HCT116 (cell line): ENCODE measurements around the gene ARF1. TPM values are rescaled to one million over a fixed set of nuclear protein-coding genes. Genes with fewer than 3 reads are reported as not detected.

Experiments
- ATAC-seq: fragments of 200-7000 bp; cut with Tn5 transposase; 2 replicates; pipeline ENCODE4 v1.9.1; 2020; ENCODE audit warnings: mild to moderate bottlenecking, moderate library complexity
- BruUV-seq: library from RNA; stranded (reverse); fragments of 400-500 nt; replicated peaks from 2 replicates; lab custom pipeline; 2021; lab: Mats Ljungman, UMichigan
- CTCF ChIA-PET: fragments of 300-600 bp; sonication (Branson Sonifier 250); formaldehyde crosslinking; loops from one replicate; lab custom pipeline; 2021; ENCODE audit warnings: antibody characterized with exemption; lab: Charles Lee
- POLR2A ChIA-PET: fragments of 300-600, 350-600 bp; sonication (Branson Sonifier 250); formaldehyde crosslinking; loops from one replicate; lab custom pipeline; 2021; ENCODE audit warnings: antibody characterized with exemption; lab: Charles Lee
- RAD21 ChIA-PET, 2 experiments: fragments of 300-600 bp; sonication (Branson Sonifier 250); formaldehyde crosslinking; loops; one replicate each; lab custom pipeline; 2023; ENCODE audit warnings: low total read pairs in 2 of 2; ENCODE audit not compliant: uncharacterized antibody in 2 of 2, unreplicated experiment in 2 of 2, low non-redundant PET in 1 of 2; lab: Charles Lee
- DNase-seq: peaks from one replicate; pipeline ENCODE4 v3.0.0-alpha.2; 2010; ENCODE audit warnings: low read depth, low spot score
- H2AFZ ChIP-seq: fragments of 200-600 bp; shearing (Covaris generic), sonication (generic); 2 replicates; pipeline ENCODE4 v1.6.1; 2017; ENCODE audit warnings: low read depth, mixed run types, mixed read lengths, antibody characterized with exemption, low read length; ENCODE audit not compliant: poor library complexity, severe bottlenecking
- H3K27ac ChIP-seq: 2 replicates; pipeline ENCODE4 v1.5.1; 2012; ENCODE audit warnings: low read depth, low read length
- H3K27me3 ChIP-seq: fragments of 200-600 bp; sonication (generic); 2 replicates; pipeline ENCODE4 v1.6.1; 2016; ENCODE audit warnings: mixed run types, low read length, mixed read lengths; ENCODE audit not compliant: insufficient read depth
- H3K36me3 ChIP-seq, 2 experiments: fragments of 200-500 bp in 1 of 2; fragments of 200-600 bp in 1 of 2; sonication (Bioruptor generic) in 1 of 2; sonication (generic) in 1 of 2; 2 replicates each; pipeline versions ENCODE4 v1.5.1 to v1.6.1; 2014 to 2016; ENCODE audit warnings: low read length in 2 of 2, inconsistent platforms in 1 of 2, mixed read lengths in 1 of 2, mixed run types in 1 of 2; ENCODE audit not compliant: insufficient read depth in 2 of 2, control insufficient read depth in 1 of 2
- H3K4me1 ChIP-seq, 2 experiments: fragments of 200-600 bp in 1 of 2; sonication (generic) in 1 of 2; 2 replicates each; pipeline versions ENCODE4 v1.5.1 to v1.6.1; 2012 to 2017; ENCODE audit warnings: low read length in 2 of 2, inconsistent platforms in 1 of 2, mild to moderate bottlenecking in 1 of 2, mixed read lengths in 1 of 2, mixed run types in 1 of 2, moderate library complexity in 1 of 2; ENCODE audit not compliant: insufficient read depth in 2 of 2, control insufficient read depth in 1 of 2
- H3K4me2 ChIP-seq: fragments of 200-600 bp; sonication (generic); 2 replicates; pipeline ENCODE4 v1.6.1; 2017; ENCODE audit warnings: mixed run types, low read length, mixed read lengths
- H3K4me3 ChIP-seq, 2 experiments: fragments of 200-600 bp in 1 of 2; sonication (generic) in 1 of 2; replicated peaks in 1 of 2; 2 replicates each; pipeline ENCODE4 v1.5.1; 2011 to 2016; ENCODE audit warnings: low read length in 2 of 2, control low read depth in 1 of 2, low read depth in 1 of 2, mild to moderate bottlenecking in 1 of 2, mixed read lengths in 1 of 2, mixed run types in 1 of 2
- H3K79me2 ChIP-seq: fragments of 200-600 bp; sonication (generic); 2 replicates; pipeline ENCODE4 v1.6.1; 2017; ENCODE audit warnings: mild to moderate bottlenecking, mixed run types, low read length, moderate library complexity, mixed read lengths; ENCODE audit not compliant: insufficient read depth
- H3K9ac ChIP-seq: fragments of 200-600 bp; sonication (generic); 2 replicates; pipeline ENCODE4 v1.6.1; 2016; ENCODE audit warnings: low read length, mixed read lengths
- H3K9me2 ChIP-seq: fragments of 200-600 bp; sonication (generic), shearing (Covaris generic); 2 replicates; pipeline ENCODE4 v1.6.1; 2017; ENCODE audit warnings: mixed run types, mild to moderate bottlenecking, moderate library complexity; ENCODE audit not compliant: insufficient read depth
- H3K9me3 ChIP-seq, 2 experiments: fragments of 200-500 bp in 1 of 2; fragments of 200-600 bp in 1 of 2; sonication (Bioruptor generic) in 1 of 2; sonication (generic) in 1 of 2; 2 replicates each; pipeline ENCODE4 v1.6.1; 2014 to 2017; ENCODE audit warnings: low read length in 2 of 2, mixed read lengths in 2 of 2, inconsistent platforms in 1 of 2, low read depth in 1 of 2, mild to moderate bottlenecking in 1 of 2, mixed run types in 1 of 2, moderate library complexity in 1 of 2; ENCODE audit not compliant: control insufficient read depth in 1 of 2, insufficient read depth in 1 of 2
- H4K20me1 ChIP-seq: fragments of 200-600 bp; sonication (generic), shearing (Covaris generic); 2 replicates; pipeline ENCODE4 v1.6.1; 2017; ENCODE audit warnings: mixed run types, mild to moderate bottlenecking, moderate library complexity; ENCODE audit not compliant: insufficient read depth
- CBX3 ChIP-seq: IDR thresholded peaks from 2 replicates; pipeline ENCODE4 v1.6.1; 2012; ENCODE audit warnings: low read depth
- EGR1 ChIP-seq: IDR thresholded peaks from 2 replicates; pipeline ENCODE4 v1.6.1; 2012; ENCODE audit warnings: low read depth
- EZH2 ChIP-seq: fragments of 200-600 bp; sonication (generic); IDR thresholded peaks from 2 replicates; pipeline ENCODE4 v1.6.1; 2017; ENCODE audit warnings: antibody characterized with exemption, mixed run types
- EZH2phosphoT487 ChIP-seq: fragments of 200-600 bp; IDR thresholded peaks from 2 replicates; pipeline ENCODE4 v1.6.1; 2018; ENCODE audit warnings: antibody characterized with exemption, borderline replicate concordance
- JUND ChIP-seq: IDR thresholded peaks from 2 replicates; pipeline ENCODE4 v1.6.1; 2012
- MAX ChIP-seq: IDR thresholded peaks from 2 replicates; pipeline ENCODE4 v1.6.1; 2012
- YY1 ChIP-seq: IDR thresholded peaks from 2 replicates; pipeline ENCODE4 v1.6.1; 2011; ENCODE audit warnings: low read length, low read depth, moderate library complexity, mild to moderate bottlenecking; ENCODE audit not compliant: insufficient replicate concordance; ENCODE audit errors: extremely low read depth
- ZFX ChIP-seq: fragments of 450-650 bp; IDR thresholded peaks from 2 replicates; pipeline ENCODE4 v1.6.1; 2017
- ZNF274 ChIP-seq: fragments of 200-500 bp; sonication (Bioruptor generic); IDR thresholded peaks from 2 replicates; pipeline ENCODE4 v1.6.1; 2014; ENCODE audit warnings: mild to moderate bottlenecking, low read depth, low read length, inconsistent platforms
- intact Hi-C: fragments of 100-400 bp; cut with micrococcal nuclease; formaldehyde crosslinking; loops from 2 replicates; pipeline ENCODE4 v1.10.0; 2022
- total RNA-seq: library from RNA; stranded (reverse); gene quantifications from one replicate; pipeline ENCODE4 v1.2.1, GENCODE V29; 2021; ENCODE audit not compliant: unreplicated experiment

The ARF1 gene
- total RNA-seq, 1 experiment from 2014 or later: 394 TPM

DNA sequence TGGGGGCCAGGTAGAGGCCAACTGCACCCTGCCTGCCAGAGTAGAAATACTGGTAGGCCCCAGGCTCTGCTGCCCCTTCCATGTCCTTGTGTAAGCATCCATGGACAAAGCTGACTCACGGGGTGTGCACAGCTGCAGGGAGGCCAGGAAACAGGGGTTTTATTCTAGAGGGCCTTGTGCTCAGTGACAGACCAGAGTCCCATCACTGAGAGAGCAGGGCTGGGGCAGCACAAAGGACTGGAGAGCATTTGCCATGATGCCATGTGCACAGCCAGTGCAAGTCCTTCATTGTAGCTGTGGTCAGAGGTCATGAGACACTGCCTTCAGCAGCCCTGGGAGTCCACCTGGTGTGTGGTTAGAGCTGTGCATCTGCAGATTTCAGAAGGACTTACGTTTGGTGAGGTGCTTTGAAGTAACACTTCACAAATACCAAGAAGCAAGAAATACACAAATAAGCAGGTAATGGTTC is 8.1 kb downstream of the ARF1 start (continued):
- TF ChIP-seq YY1 (no peak), MAX (no peak), EGR1 (no peak), ZFX (no peak), ZNF274 (no peak), EZH2 (no peak)

GRCh38 chr1:228091084-228091483 is 8.6 kb downstream of the ARF1 start:
- no peak overlapping the region for H2AFZ ChIP-seq
- DNase-seq (no peak), ATAC-seq (no peak)
- ChIA-PET CTCF (interaction anchor here (1.1 to 1.3 kb wide), 2 partner anchors 9 kb away, joined by 3 read pairs; partner anchors contain the start of gene ARF1), RAD21 (no interaction called here), POLR2A (interaction anchor here (1.3 kb wide), 1 partner anchor 9 kb away, joined by 4 read pairs; the partner anchor contains the start of gene ARF1)
- H4K20me1 ChIP-seq: peaks cover 58% of the 10 kb centered on the region; the same call in 1 of the 2 replicates
- peaks cover 0 to 66% of the 10 kb centered on the region in 2 experiments; a peak in 2 of 4 replicates for H3K36me3 ChIP-seq
- H3K9me3 ChIP-seq: peaks cover 10 to 19% of the 10 kb centered on the region in 2 experiments; a peak in 2 of 4 replicates
- H3K27ac ChIP-seq: no peak overlapping the region
- peaks cover 3 to 17% of the 10 kb centered on the region in 2 experiments; a peak in 3 of 4 replicates for H3K4me1 ChIP-seq
- no peak overlapping the region for H3K9ac ChIP-seq
- no peak overlapping the region for H3K4me2 ChIP-seq
- intact Hi-C loops: no loop called here
- no TSS peak for BruUV-seq
- H3K9me2 ChIP-seq: no peaks in the 10 kb centered on the region
- H3K4me3 ChIP-seq: no peak overlapping the region
- H3K79me2 ChIP-seq: peaks cover 100% of the 10 kb centered on the region
- TF ChIP-seq EZH2phosphoT487: no peak
- TF ChIP-seq CBX3: no peak
- no peak for TF ChIP-seq JUND
- no peaks in the 10 kb centered on the region for H3K27me3 ChIP-seq
